Measurements from ENCODE around the gene HSPA4. TPM values are rescaled to one million over a fixed set of nuclear protein-coding genes. Genes with fewer than 3 reads are reported as not detected.
A peak's percentile ranks its signal among the peaks of the same experiment; 100 is the strongest.

Gene HSPA4
- total RNA-seq, 2 donors from 2014 or later = 245 to 287 TPM

DNA sequence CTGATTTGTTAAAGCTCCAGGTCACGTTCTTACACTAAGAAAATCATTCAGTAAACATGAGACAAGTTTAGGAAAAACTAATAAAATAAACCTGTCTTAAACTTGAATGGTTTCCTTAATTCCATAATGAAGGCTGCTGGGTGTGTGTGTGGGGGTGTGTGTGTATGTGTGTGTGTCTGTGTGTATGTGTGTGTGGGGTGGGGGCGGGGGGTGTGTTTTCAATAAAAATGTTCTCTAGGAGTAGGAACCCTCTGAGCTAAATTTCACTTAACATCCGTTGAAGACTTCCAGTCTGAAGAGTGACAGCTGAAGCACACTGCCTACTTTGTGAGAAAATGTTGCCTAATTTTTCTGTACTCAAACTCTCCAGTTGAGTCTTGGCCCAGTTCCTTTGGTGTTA lies 54.5 kb downstream of the HSPA4 start:
- H3K36me3 ChIP-seq (ENCODE audit: control insufficient read depth, insufficient read depth, low read length) = peaks cover 55% of the 10 kb centered on the region
- Mint-ChIP-seq H3K27ac (no peak overlapping the region), H3K36me3 (ENCODE audit: low read depth) (peaks cover 58% of the 10 kb centered on the region), H3K4me3 (no peak overlapping the region), H3K4me1 (peaks cover 22% of the 10 kb centered on the region), H3K27me3 (ENCODE audit: insufficient read depth) (peaks cover 3% of the 10 kb centered on the region), H3K9me3 (peaks cover 12% of the 10 kb centered on the region)
- TF ChIP-seq, protein P1, sequence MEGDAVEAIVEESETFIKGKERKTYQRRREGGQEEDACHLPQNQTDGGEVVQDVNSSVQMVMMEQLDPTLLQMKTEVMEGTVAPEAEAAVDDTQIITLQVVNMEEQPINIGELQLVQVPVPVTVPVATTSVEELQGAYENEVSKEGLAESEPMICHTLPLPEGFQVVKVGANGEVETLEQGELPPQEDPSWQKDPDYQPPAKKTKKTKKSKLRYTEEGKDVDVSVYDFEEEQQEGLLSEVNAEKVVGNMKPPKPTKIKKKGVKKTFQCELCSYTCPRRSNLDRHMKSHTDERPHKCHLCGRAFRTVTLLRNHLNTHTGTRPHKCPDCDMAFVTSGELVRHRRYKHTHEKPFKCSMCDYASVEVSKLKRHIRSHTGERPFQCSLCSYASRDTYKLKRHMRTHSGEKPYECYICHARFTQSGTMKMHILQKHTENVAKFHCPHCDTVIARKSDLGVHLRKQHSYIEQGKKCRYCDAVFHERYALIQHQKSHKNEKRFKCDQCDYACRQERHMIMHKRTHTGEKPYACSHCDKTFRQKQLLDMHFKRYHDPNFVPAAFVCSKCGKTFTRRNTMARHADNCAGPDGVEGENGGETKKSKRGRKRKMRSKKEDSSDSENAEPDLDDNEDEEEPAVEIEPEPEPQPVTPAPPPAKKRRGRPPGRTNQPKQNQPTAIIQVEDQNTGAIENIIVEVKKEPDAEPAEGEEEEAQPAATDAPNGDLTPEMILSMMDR (conservative IDR thresholded peaks at IDR 0.05) = no peak
- H3K4me1 ChIP-seq (ENCODE audit: control insufficient read depth, insufficient read depth, low read length) = peaks cover 3% of the 10 kb centered on the region
- H3K9me3 ChIP-seq (ENCODE audit: control insufficient read depth, low read length) = no peaks in the 10 kb centered on the region
- no peak overlapping the region for H3K9ac ChIP-seq (ENCODE audit: extremely low read depth, low read length, poor library complexity, severe bottlenecking)
- 90 to 100% methylated on average over 1 to 3 of the region's 3 CpGs for WGBS, 2 experiments (ENCODE audit: insufficient coverage in 1 of 2, insufficient read length in 1 of 2)
- DNase-seq = no peak
- no peak overlapping the region for H3K27ac ChIP-seq (ENCODE audit: low read depth, low read length)
- no peak overlapping the region for H3K4me3 ChIP-seq (ENCODE audit: low read length)
- H3K27me3 ChIP-seq (ENCODE audit: control insufficient read depth, insufficient read depth, low read length, poor library complexity, severe bottlenecking) = no peaks in the 10 kb centered on the region

DNA sequence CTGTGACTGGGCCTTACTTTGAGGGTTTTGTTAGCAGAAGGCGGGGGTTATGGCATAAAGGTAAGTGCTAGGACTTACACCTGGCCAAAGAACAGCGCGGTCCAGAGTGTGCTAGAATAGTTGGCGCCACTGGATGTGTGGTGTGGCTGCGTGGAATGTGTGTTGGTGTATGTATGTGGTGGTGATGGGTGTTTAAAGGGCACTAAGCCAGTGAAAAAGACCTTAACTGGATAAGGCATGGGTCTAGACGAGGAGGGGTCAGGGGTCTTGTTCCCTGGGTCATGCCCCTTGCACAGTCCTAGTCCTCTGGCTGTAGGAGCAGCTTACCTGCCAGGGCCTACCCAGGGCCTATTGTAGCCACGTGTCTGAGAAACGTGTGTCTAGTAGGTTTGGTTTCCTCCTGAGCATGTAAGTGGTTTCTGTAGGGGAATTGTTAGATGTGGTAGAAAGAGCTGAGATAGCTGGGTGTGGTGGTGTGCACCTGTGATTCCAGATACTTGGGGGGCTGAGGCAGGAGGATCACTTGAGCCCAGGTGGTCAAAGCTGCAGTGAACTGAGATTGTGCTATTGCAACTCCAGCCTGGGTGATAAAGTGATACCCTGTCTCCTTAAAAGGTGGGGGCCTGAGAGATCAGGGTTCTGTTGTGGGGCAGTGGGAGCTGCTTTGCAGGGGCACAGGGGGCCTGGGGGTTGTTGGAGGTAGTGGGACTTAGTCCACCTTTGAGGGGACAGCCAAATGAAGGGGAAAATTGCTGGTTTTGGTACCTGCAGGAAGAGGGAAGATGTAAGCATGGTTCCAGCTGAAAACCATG lies 55.2 kb downstream of the HSPA4 start:
- Histone ChIP-seq H3K27me3 (ENCODE audit: control insufficient read depth, insufficient read depth, low read length, poor library complexity, severe bottlenecking) (no peaks in the 10 kb centered on the region), H3K27ac (ENCODE audit: low read depth, low read length) (no peak overlapping the region), H3K9ac (ENCODE audit: extremely low read depth, low read length, poor library complexity, severe bottlenecking) (no peak overlapping the region), H3K9me3 (ENCODE audit: control insufficient read depth, low read length) (no peaks in the 10 kb centered on the region), H3K4me1 (ENCODE audit: control insufficient read depth, insufficient read depth, low read length) (peaks cover 3% of the 10 kb centered on the region), H3K36me3 (ENCODE audit: control insufficient read depth, insufficient read depth, low read length) (peaks cover 48% of the 10 kb centered on the region), H3K4me3 (ENCODE audit: low read length) (no peak overlapping the region)
- H3K27me3 Mint-ChIP-seq (ENCODE audit: insufficient read depth) = peaks cover 9% of the 10 kb centered on the region
- H3K9me3 Mint-ChIP-seq = peaks cover 12% of the 10 kb centered on the region
- no peak overlapping the region for H3K4me3 Mint-ChIP-seq
- peaks cover 53% of the 10 kb centered on the region for H3K36me3 Mint-ChIP-seq (ENCODE audit: low read depth)
- WGBS, 2 experiments (ENCODE audit: insufficient coverage in 1 of 2, insufficient read length in 1 of 2) = 96 to 100% methylated on average over 6 to 8 of the region's 8 CpGs
- H3K27ac Mint-ChIP-seq = peak overlapping the region; percentile 14
- no peak for DNase-seq
- peaks cover 22% of the 10 kb centered on the region for H3K4me1 Mint-ChIP-seq
- TF ChIP-seq, protein P1 (conservative IDR thresholded peaks at IDR 0.05) = no peak

DNA sequence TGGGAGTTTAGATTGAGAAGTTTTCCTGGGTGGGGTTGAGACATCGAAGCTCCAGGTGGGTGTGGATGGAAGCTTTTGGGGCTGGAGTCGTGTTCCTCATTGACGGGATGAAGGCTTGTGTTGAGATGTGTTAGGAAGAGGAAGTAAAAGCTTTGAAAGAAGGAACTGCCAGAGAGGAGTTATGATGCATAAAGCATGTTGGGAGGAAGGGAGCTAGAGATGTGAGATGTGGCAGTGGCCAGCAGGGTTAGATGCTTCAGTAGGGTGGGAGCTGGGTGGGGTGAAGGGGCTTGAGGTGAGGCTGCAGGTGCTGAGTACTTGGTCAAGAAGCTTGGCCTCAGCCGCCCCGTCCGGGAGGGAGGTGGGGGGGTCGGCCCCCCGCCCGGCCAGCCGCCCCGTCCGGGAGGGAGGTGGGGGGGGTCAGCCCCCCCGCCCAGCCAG lies 56.7 kb downstream of the HSPA4 start:
- peaks cover 22% of the 10 kb centered on the region for H3K4me1 Mint-ChIP-seq
- H3K4me3 Mint-ChIP-seq = no peak overlapping the region
- TF ChIP-seq, protein P1 (conservative IDR thresholded peaks at IDR 0.05) = no peak
- peaks cover 12% of the 10 kb centered on the region for H3K27me3 Mint-ChIP-seq (ENCODE audit: insufficient read depth)
- 94% methylated on average over 3 of the region's 13 CpGs for WGBS, 2 experiments (ENCODE audit: insufficient coverage in 1 of 2, insufficient read length in 1 of 2)
- no peak overlapping the region for H3K4me3 ChIP-seq (ENCODE audit: low read length)
- no peaks in the 10 kb centered on the region for H3K9me3 ChIP-seq (ENCODE audit: control insufficient read depth, low read length)
- H3K9ac ChIP-seq (ENCODE audit: extremely low read depth, low read length, poor library complexity, severe bottlenecking) = no peak overlapping the region
- H3K27ac ChIP-seq (ENCODE audit: low read depth, low read length) = no peak overlapping the region
- H3K36me3 ChIP-seq (ENCODE audit: control insufficient read depth, insufficient read depth, low read length) = peaks cover 33% of the 10 kb centered on the region
- H3K36me3 Mint-ChIP-seq (ENCODE audit: low read depth) = peaks cover 38% of the 10 kb centered on the region
- no peak for DNase-seq
- peaks cover 12% of the 10 kb centered on the region for H3K9me3 Mint-ChIP-seq
- H3K4me1 ChIP-seq (ENCODE audit: control insufficient read depth, insufficient read depth, low read length) = peaks cover 3% of the 10 kb centered on the region
- H3K27ac Mint-ChIP-seq = peak overlapping the region; percentile 15
- no peaks in the 10 kb centered on the region for H3K27me3 ChIP-seq (ENCODE audit: control insufficient read depth, insufficient read depth, low read length, poor library complexity, severe bottlenecking)

All from endodermal cell (in vitro differentiated cells).